22Rv1 (cell line): ENCODE measurements around the gene GJB2.

ENCODE experiments used
- CTCF ChIP-seq: fragments of 450-650 bp; IDR thresholded peaks from 2 replicates; pipeline ENCODE4 v1.5.1; 2017; ENCODE audit warnings: mild to moderate bottlenecking
- ZFX ChIP-seq: fragments of 450-650 bp; IDR thresholded peaks from 2 replicates; pipeline ENCODE4 v1.6.1; 2017; ENCODE audit warnings: antibody characterized with exemption, borderline replicate concordance

GRCh38 chr13:20141238-20142022 is 51.3 kb downstream of the GJB2 start:
- TF ChIP-seq CTCF (no peak), ZFX (no peak)
